GM19025 (cell line): Measurements from ENCODE around the gene LHX1.
A peak's percentile ranks its signal among the peaks of the same experiment; 100 is the strongest.

Experiments
- ATAC-seq: cut with Tn5 transposase; IDR thresholded peaks from one replicate; pipeline ENCODE4 v1.9.1; 2021; ENCODE audit warnings: mild to moderate bottlenecking, low read depth, moderate library complexity; ENCODE audit not compliant: unreplicated experiment

LHX1 gene

GRCh38 chr17:36937959-36938565, 787 bp downstream of the LHX1 start:
- no peak for ATAC-seq

GRCh38 chr17:36938566-36939051, 1.3 kb downstream of the LHX1 start:
- ATAC-seq = no peak

- ATAC-seq = no peak
These were observed 2.0 kb downstream of the LHX1 start for GRCh38 chr17:36939052-36939801.

- no peak for ATAC-seq
These were observed 2.6 kb downstream of the LHX1 start for GRCh38 chr17:36939802-36940312.

GRCh38 chr17:36940313-36941264, 3.3 kb downstream of the LHX1 start:
- no peak for ATAC-seq

GRCh38 chr17:36941265-36942010, 4.2 kb downstream of the LHX1 start:
- ATAC-seq = no peak

GRCh38 chr17:36942019-36942599, 4.8 kb downstream of the LHX1 start:
- ATAC-seq = no peak

- ATAC-seq = no peak
These were observed 5.4 kb downstream of the LHX1 start for GRCh38 chr17:36942631-36943125.

GRCh38 chr17:36943250-36944191, 6.2 kb downstream of the LHX1 start:
- ATAC-seq = no peak

- no peak for ATAC-seq
These were observed 7.3 kb downstream of the LHX1 start for GRCh38 chr17:36944553-36944952.

- no peak for ATAC-seq
These were observed 7.9 kb downstream of the LHX1 start for GRCh38 chr17:36945140-36945539.

- ATAC-seq = no peak
These were observed 8.9 kb downstream of the LHX1 start for GRCh38 chr17:36945959-36946725.

- no peak for ATAC-seq
These were observed 9.4 kb downstream of the LHX1 start for GRCh38 chr17:36946726-36947091.

- no peak for ATAC-seq
These were observed 10.8 kb downstream of the LHX1 start for GRCh38 chr17:36947922-36948716.

- ATAC-seq = peak; percentile 98
These were observed 11.6 kb downstream of the LHX1 start, which contains the start of gene AATF for GRCh38 chr17:36948717-36949460. AATF (plus strand) TSS chr17:36948954; CDS start chr17:36949126, 172 bp downstream.

GRCh38 chr17:36949461-36949927, 12.2 kb downstream of the LHX1 start:
- no peak for ATAC-seq
